GM13977 (cell line): ENCODE results near the gene EGFLAM.

Source experiments
- DNase-seq: peaks from one replicate; pipeline ENCODE4 v3.0.0; 2012; ENCODE audit warnings: low spot score
- in situ Hi-C: fragments of 300-500 bp; cut with MboI; formaldehyde crosslinking; loops from one replicate; pipeline ENCODE4 v1.12.0; 2022; ENCODE audit warnings: low sequenced_read_pairs, low pct_unique_long_range_greater_than_20kb, mixed read lengths, inconsistent platforms; ENCODE audit not compliant: unreplicated experiment
- TF ChIP-seq, protein P1 (sequence below): IDR thresholded peaks from 2 replicates; pipeline ENCODE4 v1.5.1; 2012; ENCODE audit warnings: mild to moderate bottlenecking, control low read depth; ENCODE audit not compliant: insufficient read depth; ENCODE audit errors: extremely low read depth, missing control alignments

The EGFLAM gene

DNA sequence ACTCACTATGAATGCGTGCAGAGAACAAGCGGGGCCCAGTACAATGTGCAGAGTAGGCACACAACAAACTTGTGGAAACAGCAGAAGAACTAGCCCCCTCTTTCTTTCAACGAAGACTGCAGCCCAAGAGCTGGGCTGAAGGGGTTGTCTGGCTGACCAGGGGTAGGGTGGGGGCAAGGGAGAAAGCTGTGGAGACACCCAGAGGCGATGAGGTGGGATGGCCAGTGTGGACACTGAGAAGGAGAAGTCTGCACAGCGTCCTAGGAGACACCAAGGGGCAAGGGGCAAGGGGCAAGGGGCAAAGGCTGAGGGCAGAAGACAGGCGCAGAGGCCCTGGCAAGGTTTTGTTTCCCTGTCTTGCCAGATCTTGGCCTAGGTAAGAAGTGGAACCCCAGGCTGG lies 235.8 kb downstream of the EGFLAM start:
- in situ Hi-C loops: no loop called here
- TF ChIP-seq, protein P1, sequence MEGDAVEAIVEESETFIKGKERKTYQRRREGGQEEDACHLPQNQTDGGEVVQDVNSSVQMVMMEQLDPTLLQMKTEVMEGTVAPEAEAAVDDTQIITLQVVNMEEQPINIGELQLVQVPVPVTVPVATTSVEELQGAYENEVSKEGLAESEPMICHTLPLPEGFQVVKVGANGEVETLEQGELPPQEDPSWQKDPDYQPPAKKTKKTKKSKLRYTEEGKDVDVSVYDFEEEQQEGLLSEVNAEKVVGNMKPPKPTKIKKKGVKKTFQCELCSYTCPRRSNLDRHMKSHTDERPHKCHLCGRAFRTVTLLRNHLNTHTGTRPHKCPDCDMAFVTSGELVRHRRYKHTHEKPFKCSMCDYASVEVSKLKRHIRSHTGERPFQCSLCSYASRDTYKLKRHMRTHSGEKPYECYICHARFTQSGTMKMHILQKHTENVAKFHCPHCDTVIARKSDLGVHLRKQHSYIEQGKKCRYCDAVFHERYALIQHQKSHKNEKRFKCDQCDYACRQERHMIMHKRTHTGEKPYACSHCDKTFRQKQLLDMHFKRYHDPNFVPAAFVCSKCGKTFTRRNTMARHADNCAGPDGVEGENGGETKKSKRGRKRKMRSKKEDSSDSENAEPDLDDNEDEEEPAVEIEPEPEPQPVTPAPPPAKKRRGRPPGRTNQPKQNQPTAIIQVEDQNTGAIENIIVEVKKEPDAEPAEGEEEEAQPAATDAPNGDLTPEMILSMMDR: no peak
- no peak for DNase-seq

DNA sequence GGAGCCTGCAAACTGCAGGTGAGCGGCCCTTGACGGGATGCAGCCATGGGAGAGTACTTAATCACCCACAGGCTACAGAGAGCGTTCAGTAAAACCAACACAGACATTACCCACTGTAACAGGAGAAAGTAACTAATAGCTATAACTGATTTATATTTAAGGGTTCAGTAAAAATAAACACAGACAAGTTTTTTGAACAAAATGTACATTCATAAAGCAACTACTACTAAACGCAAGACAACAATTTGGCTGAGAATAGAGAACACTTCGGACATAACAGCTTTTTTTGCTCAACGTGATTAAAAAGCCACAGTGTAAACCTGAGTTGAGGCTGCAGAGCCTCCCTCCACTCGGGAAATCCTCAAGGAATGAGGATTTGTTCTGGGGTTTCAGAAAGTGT lies 236.4 kb downstream of the EGFLAM start:
- DNase-seq: no peak
- TF ChIP-seq, protein P1: no peak
- in situ Hi-C loops: no loop called here

DNA sequence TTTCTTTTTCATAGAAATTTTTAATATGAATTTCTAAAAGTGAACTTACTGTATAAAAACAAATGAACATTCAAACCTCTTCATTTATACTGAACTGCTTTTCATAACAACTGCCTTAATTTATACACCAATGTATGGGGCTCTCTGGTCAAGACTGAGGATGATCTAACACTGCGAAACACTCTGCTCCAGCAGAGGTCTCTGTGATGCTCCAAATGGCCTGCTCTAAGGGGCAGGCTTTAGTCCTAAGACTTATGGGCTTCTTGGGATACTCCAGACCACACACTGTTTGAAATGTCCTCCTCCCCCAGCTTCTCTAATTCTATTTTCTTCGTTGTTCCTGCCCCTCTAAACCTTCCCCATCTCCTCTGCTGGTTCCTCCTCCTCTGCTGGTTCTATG lies 239.6 kb downstream of the EGFLAM start:
- in situ Hi-C loops: no loop called here
- TF ChIP-seq, protein P1: no peak
- no peak for DNase-seq

DNA sequence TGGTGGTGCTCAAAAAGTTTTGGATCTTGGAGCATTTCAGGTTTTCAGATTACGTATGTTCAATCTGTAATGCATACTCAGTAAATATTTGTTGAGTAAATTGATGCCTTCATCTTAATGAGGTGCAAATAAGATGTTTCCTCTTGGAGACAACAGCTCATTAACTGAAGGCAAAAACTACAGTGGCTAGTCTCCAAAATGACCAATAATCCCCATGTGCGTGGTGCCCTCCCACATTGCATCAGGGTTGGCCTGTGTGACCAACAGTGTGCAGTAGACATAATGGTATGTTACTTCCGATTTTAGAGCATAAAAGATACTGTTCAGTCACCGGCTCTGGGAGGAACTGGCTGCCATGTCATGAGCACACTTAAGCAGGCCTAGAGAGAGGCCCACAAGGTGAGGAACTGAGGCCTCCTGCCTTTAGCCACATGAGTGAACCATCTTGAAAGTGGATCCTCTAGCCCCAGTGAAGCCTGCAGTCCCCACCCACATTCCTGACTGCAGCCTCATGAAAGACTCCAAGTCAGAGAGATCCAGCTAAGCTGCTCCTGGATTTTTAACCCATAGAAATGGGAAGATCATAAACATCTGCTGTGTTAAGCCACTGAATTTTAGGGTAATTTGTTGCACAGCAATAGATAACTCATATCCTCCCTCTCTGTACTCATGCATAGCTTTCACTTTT lies 242.4 kb downstream of the EGFLAM start:
- in situ Hi-C loops: no loop called here
- TF ChIP-seq, protein P1: no peak
- no peak for DNase-seq

DNA sequence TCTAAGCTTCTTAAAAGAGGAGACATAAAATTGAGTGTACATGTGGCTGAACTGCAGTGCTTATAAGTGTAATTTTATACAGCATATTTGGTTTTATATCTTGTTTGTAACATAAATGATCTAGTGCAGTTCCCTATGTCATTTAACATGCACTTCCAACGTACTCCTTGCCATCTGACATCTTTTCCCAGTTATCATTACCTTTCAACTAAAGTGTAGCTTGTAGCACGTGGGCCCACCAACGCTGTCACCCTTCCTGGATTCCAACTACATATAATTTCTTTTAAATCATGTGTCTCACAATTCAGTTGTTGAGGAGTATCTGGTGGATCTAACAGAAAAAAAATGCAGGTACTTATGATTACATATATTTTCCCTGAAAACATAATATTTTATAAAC lies 247.9 kb downstream of the EGFLAM start:
- DNase-seq: no peak
- in situ Hi-C loops: no loop called here
- TF ChIP-seq, protein P1: no peak

DNA sequence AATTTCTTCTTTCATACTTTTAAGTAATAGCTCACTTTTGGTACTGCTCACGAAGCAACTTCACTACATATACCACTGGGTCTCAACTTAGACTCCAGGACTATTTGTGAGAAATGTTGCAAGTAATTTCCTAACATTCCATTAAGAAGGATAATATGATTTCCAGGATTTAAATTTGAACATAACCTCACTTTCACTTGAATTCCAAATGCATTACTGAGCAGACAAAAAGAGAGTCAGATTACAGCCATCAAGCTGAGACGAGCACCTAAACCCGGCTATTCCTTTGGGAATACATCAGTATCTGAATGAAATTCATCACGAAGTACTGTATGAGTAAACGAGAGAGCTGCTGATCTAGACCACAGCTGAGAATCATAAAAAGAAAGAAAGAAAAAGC lies 250.8 kb downstream of the EGFLAM start:
- DNase-seq: no peak
- TF ChIP-seq, protein P1: no peak
- in situ Hi-C loops: no loop called here
